Measurements from ENCODE around the gene TMEM95. TPM values are rescaled to one million over a fixed set of nuclear protein-coding genes. Genes with fewer than 3 reads are reported as not detected.

TMEM95 gene
- total RNA-seq, 3 donors from 2014 or later = not detected

DNA sequence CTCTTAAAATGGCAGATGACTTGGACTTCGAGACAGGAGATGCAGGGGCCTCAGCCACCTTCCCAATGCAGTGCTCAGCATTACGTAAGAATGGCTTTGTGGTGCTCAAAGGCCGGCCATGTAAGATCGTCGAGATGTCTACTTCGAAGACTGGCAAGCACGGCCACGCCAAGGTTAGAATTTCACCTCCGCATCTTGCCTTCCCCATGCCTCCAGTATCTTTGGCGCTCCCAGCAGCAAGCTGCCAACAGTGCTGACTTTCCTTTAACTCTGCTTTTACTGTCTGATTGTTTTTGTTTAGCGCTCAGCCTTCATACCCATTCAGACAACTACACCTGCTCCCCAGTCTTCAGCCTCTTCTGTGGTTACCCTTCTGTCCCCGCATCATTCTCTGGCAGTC, 45.3 kb upstream of the TMEM95 start:
- Histone ChIP-seq H3K27me3 (no peaks in the 10 kb centered on the region), H3K4me3 (peak overlapping the region; percentile 4 to 98 (median 12)), H3K36me3 (no peaks in the 10 kb centered on the region), H3K9me3 (no peaks in the 10 kb centered on the region), H3K27ac (peak overlapping the region in 1 of 2 donors; percentile 98), H3K4me1 (peaks cover 5 to 30% of the 10 kb centered on the region in 2 donors)
- intact Hi-C loops (cut with DNase I; ENCODE audit: low total_unique reads) = loop anchor here (5.0 kb wide), 1 partner anchor 248 kb away; the partner anchor contains the start of gene TNFSF13
- no peak for TF ChIP-seq POLR2A (IDR thresholded peaks at IDR 0.05)
- TF ChIP-seq POLR2AphosphoS5 (IDR thresholded peaks at IDR 0.05) = no peak
- TF ChIP-seq, protein P1, sequence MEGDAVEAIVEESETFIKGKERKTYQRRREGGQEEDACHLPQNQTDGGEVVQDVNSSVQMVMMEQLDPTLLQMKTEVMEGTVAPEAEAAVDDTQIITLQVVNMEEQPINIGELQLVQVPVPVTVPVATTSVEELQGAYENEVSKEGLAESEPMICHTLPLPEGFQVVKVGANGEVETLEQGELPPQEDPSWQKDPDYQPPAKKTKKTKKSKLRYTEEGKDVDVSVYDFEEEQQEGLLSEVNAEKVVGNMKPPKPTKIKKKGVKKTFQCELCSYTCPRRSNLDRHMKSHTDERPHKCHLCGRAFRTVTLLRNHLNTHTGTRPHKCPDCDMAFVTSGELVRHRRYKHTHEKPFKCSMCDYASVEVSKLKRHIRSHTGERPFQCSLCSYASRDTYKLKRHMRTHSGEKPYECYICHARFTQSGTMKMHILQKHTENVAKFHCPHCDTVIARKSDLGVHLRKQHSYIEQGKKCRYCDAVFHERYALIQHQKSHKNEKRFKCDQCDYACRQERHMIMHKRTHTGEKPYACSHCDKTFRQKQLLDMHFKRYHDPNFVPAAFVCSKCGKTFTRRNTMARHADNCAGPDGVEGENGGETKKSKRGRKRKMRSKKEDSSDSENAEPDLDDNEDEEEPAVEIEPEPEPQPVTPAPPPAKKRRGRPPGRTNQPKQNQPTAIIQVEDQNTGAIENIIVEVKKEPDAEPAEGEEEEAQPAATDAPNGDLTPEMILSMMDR (IDR thresholded peaks at IDR 0.05) = no peak
- DNase-seq (ENCODE audit: low spot score in 2 of 2) = no peak

DNA sequence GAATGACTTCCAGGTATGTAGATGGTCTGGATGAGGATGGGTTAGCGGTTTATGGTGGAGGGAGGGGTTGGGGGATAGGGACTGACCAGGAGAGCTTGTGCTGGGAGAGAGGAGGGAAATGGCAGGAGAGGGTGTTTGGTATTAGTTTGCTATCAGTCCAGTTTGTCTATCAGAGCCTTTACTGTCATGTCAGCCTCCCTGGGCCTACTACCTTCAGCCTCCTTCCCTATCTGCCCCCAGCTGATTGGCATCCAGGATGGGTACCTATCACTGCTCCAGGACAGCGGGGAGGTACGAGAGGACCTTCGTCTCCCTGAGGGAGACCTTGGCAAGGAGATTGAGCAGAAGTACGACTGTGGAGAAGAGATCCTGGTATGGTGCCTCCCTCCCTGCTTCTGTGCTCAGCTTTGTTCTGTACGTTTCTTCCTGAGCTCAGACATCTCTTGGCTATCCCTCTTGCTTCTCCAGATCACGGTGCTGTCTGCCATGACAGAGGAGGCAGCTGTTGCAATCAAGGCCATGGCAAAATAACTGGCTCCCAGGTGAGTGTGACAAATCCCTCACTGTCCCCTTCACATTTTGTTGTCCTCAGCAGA, 43.7 kb upstream of the TMEM95 start:
- Histone ChIP-seq H3K36me3 (no peaks in the 10 kb centered on the region), H3K9me3 (no peaks in the 10 kb centered on the region), H3K27ac (no peak overlapping the region), H3K4me1 (peaks cover 5 to 30% of the 10 kb centered on the region in 2 donors), H3K4me3 (no peak overlapping the region), H3K27me3 (no peaks in the 10 kb centered on the region)
- no peak for TF ChIP-seq POLR2A (IDR thresholded peaks at IDR 0.05)
- TF ChIP-seq POLR2AphosphoS5 (IDR thresholded peaks at IDR 0.05) = no peak
- TF ChIP-seq, protein P1 (IDR thresholded peaks at IDR 0.05) = no peak
- no peak for DNase-seq (ENCODE audit: low spot score in 2 of 2)
- intact Hi-C loops (cut with DNase I; ENCODE audit: low total_unique reads) = no loop called here

- H3K27me3 ChIP-seq = no peaks in the 10 kb centered on the region
- no peaks in the 10 kb centered on the region for H3K9me3 ChIP-seq
- H3K27ac ChIP-seq = peak overlapping the region in 1 of 2 donors; percentile 27
- no peak overlapping the region for H3K4me3 ChIP-seq
- H3K36me3 ChIP-seq = no peaks in the 10 kb centered on the region
- intact Hi-C loops (cut with DNase I; ENCODE audit: low total_unique reads) = no loop called here
- DNase-seq (ENCODE audit: low spot score in 2 of 2) = no peak
- peaks cover 5 to 30% of the 10 kb centered on the region in 2 donors for H3K4me1 ChIP-seq
- TF ChIP-seq POLR2AphosphoS5 (IDR thresholded peaks at IDR 0.05) = no peak
- TF ChIP-seq POLR2A (IDR thresholded peaks at IDR 0.05) = no peak
- TF ChIP-seq, protein P1 (IDR thresholded peaks at IDR 0.05) = no peak
These were observed 42.4 kb upstream of the TMEM95 start for GRCh38 chr17:7312432-7313087.

DNA sequence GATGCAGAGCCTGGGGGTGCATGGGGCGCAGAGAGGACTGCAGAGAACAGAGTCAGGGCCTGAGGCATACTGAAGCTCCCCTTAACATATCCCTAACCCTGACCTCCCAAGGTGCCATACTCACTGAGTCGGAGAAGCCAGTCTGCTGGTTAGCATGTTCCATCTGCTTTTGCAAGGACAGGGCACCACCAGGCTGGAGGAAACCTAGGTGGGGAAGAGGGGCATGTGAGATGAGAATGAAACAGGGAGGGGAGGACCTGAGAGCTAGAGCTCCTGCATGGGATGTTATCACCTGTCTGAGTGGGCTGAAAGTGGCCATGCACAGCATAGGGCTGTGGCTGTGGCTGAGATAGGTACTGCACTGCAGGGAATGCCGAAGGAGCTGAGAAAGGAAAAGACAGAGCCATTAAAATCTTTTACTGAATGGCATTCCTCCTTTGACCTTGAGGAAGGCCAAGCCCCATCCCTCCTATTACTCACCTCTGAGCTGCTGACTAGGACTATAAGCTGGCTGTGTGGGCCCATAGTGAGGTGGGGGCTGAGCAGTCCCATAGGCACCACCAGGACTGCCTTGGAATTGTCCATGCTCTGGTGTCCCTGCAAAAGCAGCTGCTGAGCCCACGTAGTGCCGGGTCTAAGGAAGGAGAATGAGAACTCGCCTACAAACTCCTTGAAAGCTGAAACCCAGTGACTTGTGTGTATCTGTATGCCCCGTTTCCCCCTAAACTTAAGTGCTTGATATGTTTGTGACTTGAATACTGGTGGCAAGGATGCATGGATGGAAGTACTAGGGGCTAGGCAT, 41.7 kb upstream of the TMEM95 start:
- H3K4me3 ChIP-seq = no peak overlapping the region
- no peaks in the 10 kb centered on the region for H3K27me3 ChIP-seq
- H3K9me3 ChIP-seq = no peaks in the 10 kb centered on the region
- intact Hi-C loops (cut with DNase I; ENCODE audit: low total_unique reads) = no loop called here
- peaks cover 5 to 30% of the 10 kb centered on the region in 2 donors for H3K4me1 ChIP-seq
- H3K27ac ChIP-seq = peak overlapping the region in 1 of 2 donors; percentile 9
- no peak for DNase-seq (ENCODE audit: low spot score in 2 of 2)
- H3K36me3 ChIP-seq = no peaks in the 10 kb centered on the region
- TF ChIP-seq, protein P1 (IDR thresholded peaks at IDR 0.05) = no peak
- TF ChIP-seq POLR2AphosphoS5 (IDR thresholded peaks at IDR 0.05) (no peak), POLR2A (IDR thresholded peaks at IDR 0.05) (no peak)
